DMS53 treated with DMSO at 0.1 percent for 48 hours (cell line): ENCODE results near the gene MAN1C1.
"Not testable (repeated sequence)": the region's sequence is repeated elsewhere in the genome, so short reads cannot be mapped to it uniquely, and the experiment has no call there.

Source experiments
- DNase-seq: peaks from one replicate; lab custom pipeline; 2025; ENCODE audit not compliant: unreplicated experiment; lab: John Stamatoyannopoulos, UW

The MAN1C1 gene

DNA sequence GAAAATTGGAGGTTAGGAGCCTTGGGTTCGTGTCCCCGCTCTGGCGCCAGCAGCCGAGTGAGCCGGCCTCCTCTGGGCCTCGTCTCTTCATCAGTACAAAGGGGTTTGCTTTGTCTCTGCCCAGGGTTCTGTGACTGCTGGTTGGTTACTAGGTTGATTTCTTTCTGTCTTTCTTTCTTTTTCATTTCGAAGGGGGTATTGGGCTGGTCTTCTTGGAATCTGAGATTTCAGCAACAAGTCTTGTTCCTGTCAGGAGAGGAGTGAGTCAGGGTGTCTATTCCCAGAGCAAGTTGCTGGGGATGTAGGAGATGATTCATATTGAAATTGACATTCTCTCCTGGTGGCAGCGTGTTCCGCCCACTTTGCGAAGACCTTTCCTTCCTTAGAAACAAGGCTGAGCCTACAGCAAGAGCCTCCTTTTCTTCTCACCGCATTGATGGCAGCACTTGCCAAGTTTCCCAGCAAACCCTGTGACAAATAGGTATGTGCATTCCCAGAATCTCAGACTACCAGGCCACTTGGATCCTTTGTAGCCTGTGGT lies 79.2 kb downstream of the MAN1C1 start:
- no peak for DNase-seq

DNA sequence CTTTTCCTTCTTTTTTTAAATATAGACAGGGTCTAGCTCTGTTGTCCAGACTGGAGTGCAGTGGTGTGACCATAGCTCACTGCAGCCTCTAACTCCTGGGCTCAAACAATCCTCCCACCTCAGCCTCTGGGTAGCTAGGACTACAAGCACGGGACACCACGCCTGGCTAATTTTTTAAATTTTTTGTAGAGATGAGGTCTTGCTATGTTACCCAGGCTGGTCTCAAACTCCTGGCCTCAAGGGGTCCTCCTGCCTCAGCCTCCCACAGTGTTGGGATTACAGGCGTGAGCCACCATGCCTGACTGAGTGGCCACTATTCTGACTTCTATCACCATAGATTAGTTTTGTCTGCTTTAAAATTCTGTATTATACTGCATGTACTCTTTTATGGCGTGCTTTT lies 80.1 kb downstream of the MAN1C1 start:
- DNase-seq = not testable (repeated sequence)

DNA sequence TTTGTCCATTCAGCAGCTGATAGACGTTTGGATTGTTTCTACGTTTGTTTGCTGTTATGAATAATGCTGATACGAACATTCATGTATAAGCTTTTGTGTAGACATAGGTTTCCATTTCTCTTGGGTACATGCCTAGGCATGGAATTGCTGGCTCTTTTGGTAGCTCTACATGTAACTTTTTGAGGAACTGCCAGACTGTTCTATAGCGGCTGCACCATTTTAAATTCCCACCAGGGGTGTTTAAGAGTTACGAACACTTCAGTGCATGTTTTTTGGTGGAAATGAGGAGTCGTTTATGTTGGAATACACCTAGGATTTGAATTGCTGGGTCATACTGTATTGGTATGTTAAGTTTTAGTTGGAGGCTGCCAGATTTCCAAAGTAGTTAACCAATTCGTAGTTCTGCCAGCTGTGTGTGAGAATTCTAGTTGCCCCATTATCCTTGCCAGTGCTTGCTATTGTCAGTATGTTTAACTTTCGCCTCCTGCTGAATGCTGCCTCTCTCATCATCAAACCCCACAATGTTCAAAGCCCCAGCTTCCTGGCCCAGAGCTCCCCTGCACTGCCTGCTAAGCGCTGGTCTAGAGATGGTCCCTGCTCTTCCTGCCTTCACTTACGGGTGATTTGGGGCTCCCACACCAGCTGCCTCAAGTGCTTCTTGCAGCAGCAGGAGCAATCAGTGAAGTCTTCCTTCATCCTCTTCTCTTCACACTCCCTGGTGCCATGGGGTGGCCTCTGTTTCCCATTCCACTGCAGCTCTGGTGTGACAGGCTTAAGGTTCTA lies 81.0 kb downstream of the MAN1C1 start:
- DNase-seq = no peak

DNA sequence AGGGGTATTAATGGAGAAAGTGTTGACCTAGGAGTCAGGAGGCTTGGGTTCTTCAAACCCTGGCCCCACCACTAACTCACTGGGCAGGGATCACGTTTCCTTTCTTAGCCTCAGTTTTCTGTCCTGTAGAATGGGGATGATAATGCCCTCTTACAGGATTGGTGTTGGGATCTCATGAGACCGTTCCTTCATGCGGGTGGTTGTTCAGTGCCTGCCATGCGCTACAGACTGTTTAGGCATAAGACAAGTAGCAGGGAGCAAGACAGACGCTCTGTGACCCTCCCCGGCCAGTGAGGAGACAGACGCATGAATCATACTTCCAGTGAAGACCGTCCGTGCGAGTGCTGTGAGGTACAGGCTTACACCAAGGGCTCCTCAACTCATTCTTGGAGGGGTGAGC lies 81.7 kb downstream of the MAN1C1 start:
- no peak for DNase-seq

DNA sequence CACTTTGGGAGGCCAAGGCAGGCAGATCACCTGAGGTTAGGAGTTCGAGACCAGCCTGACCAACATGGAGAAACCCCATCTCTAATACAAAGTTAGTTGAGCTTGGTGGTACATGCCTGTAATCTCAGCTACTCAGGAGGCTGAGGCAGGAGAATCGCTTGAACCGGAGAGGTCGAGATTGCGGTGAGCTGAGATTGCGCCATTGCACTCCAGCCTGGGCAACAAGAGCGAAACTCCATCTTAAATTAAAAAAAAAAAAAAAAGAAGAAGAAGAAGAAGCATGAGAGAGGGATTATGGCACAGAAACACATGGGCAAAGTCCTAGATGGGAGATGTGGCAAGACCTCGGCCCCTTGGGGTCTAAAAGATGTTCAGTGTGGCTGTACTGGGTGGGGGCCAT lies 82.5 kb downstream of the MAN1C1 start:
- not testable (repeated sequence) for DNase-seq

- no peak for DNase-seq
These were observed 83.0 kb downstream of the MAN1C1 start for GRCh38 chr1:25699500-25700143.

DNA sequence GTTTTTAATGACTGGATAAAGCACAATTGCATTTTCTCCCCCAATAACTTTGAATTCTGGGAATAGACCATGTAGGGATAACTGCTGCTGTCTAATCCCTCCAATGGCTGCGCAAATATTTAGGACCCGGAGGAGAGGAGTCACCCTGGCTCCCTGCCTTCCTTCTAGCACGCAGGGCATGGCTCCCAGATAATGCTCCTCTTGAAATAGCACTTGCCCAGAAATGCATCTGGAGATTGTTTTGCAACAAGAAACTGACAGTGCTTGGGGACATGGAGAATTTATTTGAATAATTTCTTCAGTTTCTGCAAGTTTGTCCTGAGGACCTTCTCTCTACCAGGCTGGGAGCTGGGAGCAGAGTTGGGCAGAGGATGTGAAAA lies 83.5 kb downstream of the MAN1C1 start:
- no peak for DNase-seq

- DNase-seq = no peak
These were observed 84.0 kb downstream of the MAN1C1 start for GRCh38 chr1:25700626-25701025.

- no peak for DNase-seq
These were observed 84.6 kb downstream of the MAN1C1 start for GRCh38 chr1:25701030-25701785.

DNA sequence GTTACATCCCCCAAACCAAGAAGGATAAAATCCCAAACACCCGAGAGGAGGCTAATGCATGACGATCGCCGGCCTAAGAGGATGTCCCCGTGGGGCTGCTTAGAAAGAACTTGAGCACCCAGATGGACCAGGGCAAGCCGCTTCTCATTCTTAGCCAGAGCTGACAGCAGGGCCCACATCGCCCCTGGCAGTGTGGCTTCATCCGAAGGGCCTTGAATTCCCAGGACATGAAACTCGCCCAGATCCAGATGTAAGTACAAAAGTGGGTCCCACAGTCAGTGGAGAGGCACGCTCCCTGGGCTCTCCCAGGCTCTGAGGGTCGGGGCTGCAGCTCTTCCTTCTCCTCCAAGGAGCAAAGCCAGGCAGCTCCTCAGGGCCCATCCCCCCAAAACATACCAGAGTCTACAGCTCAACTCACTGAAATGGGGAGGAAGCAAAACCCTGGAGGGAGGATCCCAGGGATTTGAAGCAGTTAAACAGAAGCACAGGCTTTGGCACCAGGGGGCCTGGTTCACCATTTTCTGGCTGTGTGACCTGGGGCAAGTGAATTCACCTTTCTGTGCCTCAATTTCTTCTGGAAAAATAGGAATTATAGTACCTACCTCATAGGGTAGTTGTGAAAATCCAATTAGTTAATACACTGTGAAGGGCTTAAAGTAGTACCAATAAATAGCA lies 85.6 kb downstream of the MAN1C1 start:
- DNase-seq = no peak

DNA sequence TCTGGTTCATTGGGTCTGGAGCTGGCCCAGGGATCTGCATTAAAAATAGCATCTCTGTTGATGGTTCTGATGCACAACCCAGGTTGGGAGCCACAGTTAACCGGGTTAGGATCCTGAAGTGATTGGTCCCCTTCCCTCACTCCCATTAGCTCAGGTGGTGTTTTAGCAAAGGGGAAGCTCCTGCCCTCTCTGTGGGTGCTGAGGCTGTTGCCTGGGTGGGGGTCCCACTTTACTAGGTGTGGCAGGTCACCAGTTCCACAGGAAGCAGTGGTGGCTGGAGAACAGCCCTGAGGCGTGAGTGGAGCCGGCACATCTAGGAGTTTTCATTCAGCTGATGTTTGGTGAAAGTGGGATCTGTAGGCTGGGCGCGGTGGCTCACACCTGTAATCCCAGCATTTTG lies 86.5 kb downstream of the MAN1C1 start:
- DNase-seq = no peak

DNA sequence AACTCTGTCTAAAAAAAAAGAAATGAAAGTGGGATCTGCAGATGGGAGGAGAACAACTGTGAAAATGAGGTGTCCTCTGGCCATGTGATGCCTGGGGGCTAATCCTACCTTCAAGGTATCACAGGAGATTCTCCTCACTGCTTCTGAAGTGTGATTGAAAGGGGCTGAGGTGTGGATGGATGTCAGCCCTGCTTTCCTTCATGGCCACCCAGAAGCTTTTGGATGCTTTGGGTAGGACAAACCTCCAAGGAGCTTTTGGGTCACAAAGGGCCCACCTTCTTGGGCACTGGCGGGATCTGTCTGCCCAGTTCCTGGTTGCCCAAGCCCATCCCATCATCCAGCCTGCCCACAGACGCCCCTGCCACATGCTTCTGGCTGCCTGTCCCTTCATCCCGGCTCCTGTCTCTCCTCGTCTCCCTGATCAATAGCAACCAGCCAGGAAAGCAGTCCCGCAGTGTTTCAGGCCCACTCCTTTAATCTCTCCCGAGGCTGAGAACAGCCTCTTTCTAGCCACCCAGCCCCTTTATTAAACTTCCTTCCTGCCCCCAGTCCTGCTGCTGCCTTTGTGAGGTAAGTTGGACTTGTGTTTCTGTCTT lies 87.2 kb downstream of the MAN1C1 start:
- no peak for DNase-seq

DNA sequence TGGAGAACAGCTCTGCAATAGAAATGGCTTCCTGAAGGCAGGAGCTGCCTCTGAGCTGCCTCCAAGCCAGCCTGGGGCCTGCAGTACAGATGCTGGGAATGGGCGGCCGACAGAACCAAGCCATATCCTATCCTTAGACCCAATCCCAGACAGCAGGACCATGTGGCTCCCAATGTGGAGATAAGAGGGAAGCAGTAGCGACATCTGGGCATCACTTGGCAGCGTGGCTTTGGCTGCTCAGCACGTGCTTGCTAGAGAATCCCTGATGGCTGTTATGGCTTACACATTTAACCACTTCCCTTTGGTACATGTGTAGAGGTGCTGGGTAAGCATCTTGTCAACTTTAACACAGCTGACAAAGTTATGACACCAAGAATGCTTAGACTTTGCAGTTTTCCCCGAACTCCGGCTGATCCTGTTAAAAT lies 87.7 kb downstream of the MAN1C1 start:
- DNase-seq = no peak

DNA sequence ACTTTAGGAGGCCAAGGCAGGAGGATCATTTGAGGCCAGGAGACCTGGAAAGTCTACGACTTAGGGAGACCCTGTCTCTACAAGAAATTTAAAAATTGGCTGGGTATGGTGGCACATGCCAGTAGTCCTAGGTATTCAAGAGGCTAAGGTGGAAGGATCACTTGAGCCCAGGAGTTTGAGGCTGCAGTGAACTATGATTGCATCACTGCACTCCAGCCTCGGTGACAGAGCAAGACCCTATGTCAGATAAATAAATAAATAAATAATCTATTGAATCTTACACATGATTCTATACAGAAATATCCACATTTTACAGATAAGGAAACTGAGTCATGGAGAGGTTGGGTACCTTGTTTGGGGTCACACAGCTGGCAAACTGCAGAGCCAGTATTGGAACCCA lies 89.1 kb downstream of the MAN1C1 start:
- no peak for DNase-seq

DNA sequence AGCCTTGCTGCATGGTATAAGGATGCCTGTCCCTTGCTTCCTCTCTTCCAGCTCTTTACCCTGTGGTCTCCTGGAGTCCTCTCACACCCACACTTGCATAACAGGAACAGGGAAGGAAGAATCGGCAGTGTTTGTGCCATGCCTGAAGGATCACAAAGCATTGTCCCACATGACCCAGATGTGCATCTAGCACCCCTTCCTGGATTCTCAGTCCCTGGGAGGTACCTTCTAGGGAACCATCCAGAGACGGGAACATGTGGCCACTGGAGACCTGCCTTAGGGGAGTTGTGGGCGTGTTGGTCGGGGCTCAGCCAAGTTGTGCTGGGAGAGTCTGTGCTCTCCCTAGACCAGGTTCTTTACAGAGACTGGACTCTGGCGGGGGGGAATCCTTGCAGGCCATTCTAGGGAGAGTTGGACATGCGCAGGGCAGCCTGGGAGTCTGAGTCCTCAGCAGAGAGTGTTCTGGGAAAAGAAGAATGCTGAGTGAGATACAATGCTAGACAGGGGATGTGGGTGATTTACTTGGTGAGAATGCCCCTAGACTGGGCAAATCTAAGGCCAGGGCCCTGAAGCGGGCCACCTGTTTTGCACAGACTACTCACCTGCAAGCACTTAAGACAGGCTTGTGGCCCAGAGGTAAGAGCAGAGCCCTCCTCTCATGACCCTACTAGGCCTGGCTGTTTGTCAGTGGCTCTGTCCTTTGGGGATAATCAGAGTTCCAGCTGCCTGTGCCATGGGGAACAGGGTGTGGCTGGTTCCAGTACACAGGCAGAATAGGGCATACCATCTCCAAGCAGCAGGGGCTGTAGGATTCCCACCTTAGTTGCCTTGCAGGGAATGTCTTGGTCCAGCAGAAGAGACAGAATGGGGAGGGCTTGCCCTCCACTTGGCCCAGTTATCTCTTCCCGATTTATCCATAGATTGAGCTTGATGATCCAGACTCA lies 89.8 kb downstream of the MAN1C1 start:
- DNase-seq = no peak

- no peak for DNase-seq
These were observed 90.9 kb downstream of the MAN1C1 start for GRCh38 chr1:25707280-25708016.

- DNase-seq = no peak
These were observed 94.2 kb downstream of the MAN1C1 start for GRCh38 chr1:25710583-25711347.

DNA sequence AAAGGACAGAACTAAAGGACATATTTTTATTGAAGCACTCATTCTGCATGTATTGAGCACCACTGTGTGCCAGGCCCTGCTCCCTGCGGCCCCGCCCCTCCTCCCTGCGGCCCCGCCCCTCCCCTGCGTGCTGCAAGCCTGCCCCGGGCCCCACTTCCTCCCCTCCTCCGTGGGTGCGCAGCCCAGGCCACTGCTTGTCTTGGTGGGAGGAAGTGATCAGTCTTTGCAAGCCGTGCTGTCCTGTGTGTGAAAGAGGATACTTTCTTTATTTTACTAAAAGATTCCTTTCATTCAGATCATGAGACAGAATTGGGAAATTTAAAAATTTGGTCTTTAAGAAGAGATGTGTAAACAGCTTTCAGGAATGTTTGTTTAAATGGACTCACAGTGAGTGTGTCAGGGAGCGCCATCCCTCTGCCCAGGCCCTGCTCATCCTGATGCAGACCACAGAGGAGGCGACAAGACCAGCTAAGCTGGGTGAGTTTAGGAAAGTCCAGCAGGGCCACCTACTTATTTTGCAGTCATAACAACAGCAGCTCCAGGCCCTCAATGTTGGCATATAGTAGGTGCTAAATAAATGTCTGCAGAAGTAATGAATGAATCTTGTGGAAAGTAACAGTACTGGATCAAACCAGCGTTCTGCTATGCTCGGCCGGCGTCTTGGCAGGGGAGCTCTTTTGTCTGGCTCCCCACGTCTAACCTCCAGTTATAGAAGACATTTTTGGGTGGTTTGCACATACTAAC lies 95.1 kb downstream of the MAN1C1 start:
- no peak for DNase-seq
